Measurements from ENCODE around the gene STX10. TPM values are rescaled to one million over a fixed set of nuclear protein-coding genes. Genes with fewer than 3 reads are reported as not detected.

STX10 gene
- total RNA-seq, 2 experiments from 2014 or later: 66.8 to 72.4 TPM

GRCh38 chr19:13155472-13156359, 5.5 kb upstream of the STX10 start:
- intact Hi-C loops (cut with micrococcal nuclease): no loop called here
- peaks cover 23% of the 10 kb centered on the region for H3K36me3 Mint-ChIP-seq (ENCODE audit: low read depth)
- CTCF ChIA-PET: interaction anchor here (0.8 to 4.6 kb wide), 13 partner anchors 9 to 190 kb away, joined by 3 to 37 read pairs (median 5); partner anchors contain the start of gene NACC1
- H3K9me3 Mint-ChIP-seq: no peaks in the 10 kb centered on the region
- DNase-seq (peak; percentile 88), ATAC-seq (peak; percentile 9)
- H3K4me1 Mint-ChIP-seq (ENCODE audit: low read depth): peaks cover 36% of the 10 kb centered on the region
- peak overlapping the region; percentile 83 for H3K4me3 Mint-ChIP-seq
- H3K27me3 Mint-ChIP-seq: no peaks in the 10 kb centered on the region
- POLR2A ChIA-PET: interaction anchor here (0.6 to 9.8 kb wide), 12 partner anchors 10 to 264 kb away, joined by 3 to 226 read pairs (median 5); partner anchors contain the start of genes GCDH and TRMT1
- no peak for TF ChIP-seq CTCF (IDR thresholded peaks at IDR 0.05)
- peak overlapping the region; percentile 100 for H3K27ac Mint-ChIP-seq

- ChIA-PET POLR2A (interaction anchor here (0.7 to 9.8 kb wide), 12 partner anchors 11 to 691 kb away, joined by 3 to 226 read pairs (median 4); partner anchors contain the start of gene TRMT1), CTCF (interaction anchor here (0.8 to 4.6 kb wide), 11 partner anchors 9 to 189 kb away, joined by 3 to 37 read pairs (median 5); partner anchors contain the start of gene NACC1)
- intact Hi-C loops (cut with micrococcal nuclease): loop anchor here (5.0 kb wide), 1 partner anchor 38 kb away; the partner anchor contains the start of genes NACC1 and TRMT1
- Mint-ChIP-seq H3K9me3 (no peaks in the 10 kb centered on the region), H3K4me3 (peak overlapping the region; percentile 83), H3K36me3 (ENCODE audit: low read depth) (peaks cover 26% of the 10 kb centered on the region), H3K27ac (peak overlapping the region; percentile 100), H3K27me3 (no peaks in the 10 kb centered on the region), H3K4me1 (ENCODE audit: low read depth) (peaks cover 32% of the 10 kb centered on the region)
- peak; percentile 45 for TF ChIP-seq CTCF (IDR thresholded peaks at IDR 0.05)
- DNase-seq (peak; percentile 96), ATAC-seq (peak; percentile 32)
Measured at GRCh38 chr19:13154911-13155471, 4.8 kb upstream of the STX10 start.

- TF ChIP-seq CTCF (IDR thresholded peaks at IDR 0.05): no peak
- H3K27me3 Mint-ChIP-seq: no peaks in the 10 kb centered on the region
- H3K4me3 Mint-ChIP-seq: peak overlapping the region; percentile 83
- H3K36me3 Mint-ChIP-seq (ENCODE audit: low read depth): peaks cover 30% of the 10 kb centered on the region
- H3K4me1 Mint-ChIP-seq (ENCODE audit: low read depth): peaks cover 32% of the 10 kb centered on the region
- intact Hi-C loops (cut with micrococcal nuclease): loop anchor here (5.0 kb wide), 1 partner anchor 37 kb away; the partner anchor contains the start of genes NACC1 and TRMT1
- CTCF ChIA-PET: interaction anchor here (1.2 to 4.6 kb wide), 6 partner anchors 10 to 94 kb away, joined by 3 to 37 read pairs (median 6); no protein-coding TSS in a partner anchor
- POLR2A ChIA-PET: interaction anchor here (0.8 to 9.8 kb wide), 10 partner anchors 12 to 692 kb away, joined by 3 to 226 read pairs (median 4); partner anchors contain the start of genes GADD45GIP1, NACC1 and TRMT1
- DNase-seq (peak; percentile 86), ATAC-seq (no peak)
- peak overlapping the region; percentile 100 for H3K27ac Mint-ChIP-seq
- H3K9me3 Mint-ChIP-seq: no peaks in the 10 kb centered on the region
Measured at GRCh38 chr19:13154241-13154778, 4.1 kb upstream of the STX10 start.

- TF ChIP-seq CTCF (IDR thresholded peaks at IDR 0.05): no peak
- Mint-ChIP-seq H3K4me3 (peak overlapping the region; percentile 83), H3K4me1 (ENCODE audit: low read depth) (peaks cover 38% of the 10 kb centered on the region), H3K36me3 (ENCODE audit: low read depth) (peaks cover 30% of the 10 kb centered on the region), H3K27me3 (no peaks in the 10 kb centered on the region), H3K27ac (peak overlapping the region; percentile 100), H3K9me3 (no peaks in the 10 kb centered on the region)
- DNase-seq: no peak
- no peak for ATAC-seq
- intact Hi-C loops (cut with micrococcal nuclease): loop anchor here (5.0 kb wide), 1 partner anchor 36 kb away; the partner anchor contains the start of genes NACC1 and TRMT1
- ChIA-PET CTCF (interaction anchor here (4.6 kb wide), 1 partner anchor 15 kb away, joined by 37 read pairs; no protein-coding TSS in a partner anchor), POLR2A (interaction anchor here (0.6 to 9.8 kb wide), 15 partner anchors 12 to 361 kb away, joined by 3 to 226 read pairs (median 4); partner anchors contain the start of genes GADD45GIP1, JUNB, NACC1 and TRMT1)
Measured at GRCh38 chr19:13153569-13154240, 3.5 kb upstream of the STX10 start.

Data from activated CD8-positive, alpha-beta T cell treated with anti-CD3 and anti-CD28 coated beads for 36 hours (primary cell).